A549 (cell line): ENCODE data around the gene RCHY1. TPM values are rescaled to one million over a fixed set of nuclear protein-coding genes. Genes with fewer than 3 reads are reported as not detected.

Experiments
- ATAC-seq, 2 experiments: fragments of 200-7000 bp in 1 of 2; fragments of >200 bp in 1 of 2; cut with Nextera tagmentation in 1 of 2; cut with Tn5 transposase in 1 of 2; 3 replicates each; pipeline versions ENCODE4 v1.8.0 to v1.9.1; 2018 to 2020; ENCODE audit warnings: mild to moderate bottlenecking in 1 of 2, moderate library complexity in 1 of 2
- CTCF ChIA-PET: fragments of 300-600 bp; sonication (Branson Sonifier 250); formaldehyde crosslinking; extraction: SDS; loops from one replicate; lab custom pipeline; 2021; ENCODE audit warnings: antibody characterized with exemption, inconsistent platforms; lab: Yijun Ruan, JAX
- POLR2A ChIA-PET: fragments of 350-600 bp; formaldehyde crosslinking; extraction: SDS; loops from one replicate; lab custom pipeline; 2021; ENCODE audit warnings: antibody characterized with exemption, inconsistent platforms; lab: Yijun Ruan, JAX
- DNase-seq, 2 experiments: peaks; one replicate each; pipeline versions ENCODE4 v3.0.0 to v3.0.0-alpha.2; 2011 to 2016; ENCODE audit warnings: low read depth in 1 of 2, low spot score in 1 of 2
- FAIRE-seq: peaks from 2 replicates; lab custom pipeline; 2011; peaks lifted over from hg19 to GRCh38; lab: Jason Lieb, UNC
- H3K27ac ChIP-seq, 2 experiments: fragments of >200 bp; sonication (Bioruptor Twin); formaldehyde crosslinking; 3 replicates each; pipeline ENCODE4 v1.5.1; 2016 to 2017
- H3K4me1 ChIP-seq: fragments of >200 bp; sonication (Bioruptor Twin); formaldehyde crosslinking; 3 replicates; pipeline ENCODE4 v1.6.1; 2016
- H3K4me2 ChIP-seq: fragments of >200 bp; sonication (Bioruptor Twin); formaldehyde crosslinking; 3 replicates; pipeline ENCODE4 v1.6.1; 2016
- H3K4me3 ChIP-seq: fragments of >200 bp; sonication (Bioruptor Twin); formaldehyde crosslinking; 3 replicates; pipeline ENCODE4 v1.5.1; 2016
- H3K9me3 ChIP-seq: fragments of >200 bp; sonication (Bioruptor Twin); formaldehyde crosslinking; 3 replicates; pipeline ENCODE4 v1.6.1; 2016
- BCL3 ChIP-seq: fragments of >200 bp; sonication (Bioruptor Twin); formaldehyde crosslinking; IDR thresholded peaks from 3 replicates; pipeline ENCODE4 v1.6.1; 2016
- CHD2 ChIP-seq: fragments of 150-350 bp; IDR thresholded peaks from 2 replicates; pipeline ENCODE4 v1.6.1; 2014; ENCODE audit warnings: low read length; ENCODE audit not compliant: partially characterized antibody
- CTCF ChIP-seq: fragments of >200 bp; sonication (Bioruptor Twin); formaldehyde crosslinking; IDR thresholded peaks from 3 replicates; pipeline ENCODE4 v1.5.1; 2016
- EHMT2 ChIP-seq: fragments of 200-600 bp; sonication (generic); IDR thresholded peaks from 2 replicates; pipeline ENCODE4 v1.6.1; 2016; ENCODE audit warnings: antibody characterized with exemption, low read depth, mild to moderate bottlenecking, moderate library complexity
- HMGXB4 ChIP-seq: fragments of 250-450 bp; sonication (Bioruptor Pico); IDR thresholded peaks from 2 replicates; pipeline ENCODE4 v1.5.0; 2021; ENCODE audit warnings: mild to moderate bottlenecking, moderate library complexity, borderline replicate concordance
- HOXA7 ChIP-seq: fragments of 250-450 bp; sonication (Bioruptor Pico); IDR thresholded peaks from 2 replicates; pipeline ENCODE4 v1.5.0; 2020; ENCODE audit warnings: mild to moderate bottlenecking, moderate library complexity
- KDM1A ChIP-seq: fragments of 200-600 bp; sonication (generic); IDR thresholded peaks from 2 replicates; pipeline ENCODE4 v1.6.1; 2016; ENCODE audit warnings: low read depth, mild to moderate bottlenecking
- MAX ChIP-seq: IDR thresholded peaks from 2 replicates; pipeline ENCODE4 v1.6.1; 2012
- RNF2 ChIP-seq: fragments of 200-600 bp; sonication (generic); IDR thresholded peaks from 2 replicates; pipeline ENCODE4 v1.6.1; 2016; ENCODE audit warnings: low read depth, mild to moderate bottlenecking, antibody characterized with exemption, moderate library complexity, borderline replicate concordance
- SMC3 ChIP-seq: fragments of >200 bp; sonication (Bioruptor Twin); formaldehyde crosslinking; IDR thresholded peaks from 3 replicates; pipeline ENCODE4 v1.6.1; 2018; ENCODE audit warnings: inconsistent platforms
- TP53 ChIP-seq: fragments of 250-450 bp; sonication (Bioruptor Pico); IDR thresholded peaks from 2 replicates; pipeline ENCODE4 v1.5.0; 2021; ENCODE audit warnings: mild to moderate bottlenecking, moderate library complexity
- WGBS: methylation state at CpG from one replicate; pipeline ENCODE4 v1.1.6; 2017; ENCODE audit errors: missing lambda C conversion rate; 5-methylcytosine and 5-hydroxymethylcytosine counted together
- polyA plus RNA-seq, 4 experiments: library from polyadenylated mRNA; depleted of rRNA in 3 of 4; stranded (reverse); fragments of >200 nt; fragmentation: RNase III in 1 of 4; extraction: RNeasy Plus Mini Kit Qiagen cat#74134 plus additional on column Dnase treatment in 1 of 4; gene quantifications; 2 replicates in 3 of 4; 3 replicates in 1 of 4; pipeline ENCODE4 v1.2.3, GENCODE V29; 2011 to 2017

The RCHY1 gene
- polyA plus RNA-seq, 2 of the 4 experiments (the other 2 are of a cell fraction): 19.1 to 27.4 TPM

- POLR2A ChIA-PET: no interaction called here
- H3K27ac ChIP-seq: no peak overlapping the region
- DNase-seq (no peak), ATAC-seq (no peak), FAIRE-seq (no peak)
- TF ChIP-seq CTCF (no peak), RNF2 (no peak), BCL3 (no peak)
- H3K4me3 ChIP-seq: no peak overlapping the region
- 83% methylated on average over 8 of the region's 8 CpGs for WGBS
- H3K9me3 ChIP-seq: no peaks in the 10 kb centered on the region
- H3K4me2 ChIP-seq: no peak overlapping the region
- CTCF ChIA-PET: no interaction called here
- H3K4me1 ChIP-seq: peaks cover 7% of the 10 kb centered on the region; the same call in 2 of the 3 replicates
Measured at GRCh38 chr4:75557696-75558095, 43.5 kb upstream of the RCHY1 start.

- H3K4me2 ChIP-seq: peak within 1 kb of the TSS; percentile 54
- CTCF ChIA-PET: interaction anchor here (0.8 kb wide), 1 partner anchor 168 kb away, joined by 3 read pairs; no protein-coding TSS in a partner anchor
- no peaks in the 10 kb centered on the region for H3K9me3 ChIP-seq
- no peak for FAIRE-seq
- POLR2A ChIA-PET: no interaction called here
- DNase-seq: peak; percentile 21 to 22
- WGBS: 31% methylated on average over 9 of the region's 9 CpGs
- H3K27ac ChIP-seq: no peak within 1 kb of the TSS
- TF ChIP-seq MAX (no peak), TP53 (CRISPR knock-in tag) (no peak), SMC3 (no peak), EHMT2 (no peak), HMGXB4 (no peak)
- H3K4me3 ChIP-seq: no peak within 1 kb of the TSS
- peak; percentile 82 to 88; a peak in 4 of 6 replicates for ATAC-seq
- peaks cover 7% of the 10 kb centered on the region; the same call in 2 of the 3 replicates for H3K4me1 ChIP-seq
Measured at GRCh38 chr4:75555294-75556164, 41.3 kb upstream of the RCHY1 start, which contains the start of gene ODAPH. Gene ODAPH (plus strand): TSS chr4:75556066. CDS start chr4:75556083, 17 bp downstream.

- ChIA-PET POLR2A (no interaction called here), CTCF (no interaction called here)
- no peak for ATAC-seq
- Histone ChIP-seq H3K4me2 (no peak overlapping the region), H3K4me3 (no peak overlapping the region), H3K27ac (no peak overlapping the region), H3K9me3 (no peaks in the 10 kb centered on the region), H3K4me1 (peaks cover 12% of the 10 kb centered on the region)
- TF ChIP-seq KDM1A: no peak
- TF ChIP-seq HOXA7: no peak
- TF ChIP-seq HMGXB4: no peak
- no peak for TF ChIP-seq MAX
- no peak for TF ChIP-seq CHD2
- TF ChIP-seq EHMT2: no peak
- DNase-seq: no peak
- FAIRE-seq: no peak
Measured at GRCh38 chr4:75552452-75552851, 38.2 kb upstream of the RCHY1 start.
